Measurements from ENCODE around the gene FAM72D.
"Not testable (repeated sequence)": the region's sequence is repeated elsewhere in the genome, so short reads cannot be mapped to it uniquely, and the experiment has no call there.

Gene FAM72D

DNA sequence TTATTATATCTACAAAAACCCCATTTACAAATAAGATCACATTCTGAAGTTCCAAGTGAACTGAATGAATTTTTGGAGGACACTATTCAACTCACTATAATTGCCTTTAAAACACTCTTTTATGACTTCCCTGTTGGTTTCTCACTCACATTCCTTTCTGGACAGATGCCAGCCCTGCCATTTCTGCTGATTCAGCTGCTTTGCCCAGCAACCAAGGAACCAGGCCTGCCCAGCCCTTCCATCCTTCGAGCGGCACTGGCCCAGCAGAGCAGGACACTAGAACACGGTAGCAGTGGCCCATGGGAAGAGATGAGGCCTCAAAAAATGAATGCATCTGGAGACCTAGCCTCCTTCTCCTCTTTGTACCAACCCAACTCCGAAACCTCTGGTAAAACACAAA, 50.5 kb downstream of the FAM72D start:
- DNase-seq (ENCODE audit: low read depth) = not testable (repeated sequence)

DNA sequence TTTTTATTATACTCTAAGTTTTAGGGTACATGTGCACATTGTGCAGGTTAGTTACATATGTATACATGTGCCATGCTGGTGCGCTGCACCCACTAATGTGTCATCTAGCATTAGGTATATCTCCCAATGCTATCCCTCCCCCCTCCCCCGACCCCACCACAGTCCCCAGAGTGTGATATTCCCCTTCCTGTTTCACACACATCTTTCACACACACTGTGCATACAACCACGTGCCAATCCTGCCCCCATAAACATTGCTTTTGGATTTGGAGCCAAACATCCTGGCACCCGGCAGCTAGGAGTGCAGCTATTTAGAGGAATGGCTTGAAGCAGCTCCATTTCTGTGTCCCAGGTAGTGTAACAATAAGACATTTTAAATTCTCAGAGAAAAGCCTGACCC, 51.4 kb downstream of the FAM72D start:
- DNase-seq (ENCODE audit: low read depth) = not testable (repeated sequence)

DNA sequence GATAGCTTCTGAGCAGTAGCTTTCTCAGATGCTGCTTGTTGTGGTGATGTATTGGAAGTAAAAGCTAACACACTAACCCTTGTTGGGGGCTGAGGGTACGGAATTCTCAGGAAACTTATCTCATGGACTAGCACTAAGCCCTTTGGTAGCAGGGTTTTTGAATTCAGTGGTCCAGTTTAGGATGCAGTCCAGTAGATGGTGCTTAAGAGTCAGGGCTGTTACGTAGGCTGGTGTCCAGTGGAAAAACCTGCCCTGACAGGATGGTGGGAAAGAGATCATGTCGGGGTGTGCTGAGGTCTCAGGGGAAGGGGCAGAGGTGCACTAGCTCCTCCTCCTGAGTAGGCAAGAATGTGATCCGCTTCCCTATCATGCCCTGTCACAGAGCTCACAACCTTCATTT, 59.6 kb downstream of the FAM72D start:
- DNase-seq (ENCODE audit: low read depth) = not testable (repeated sequence)

DNA sequence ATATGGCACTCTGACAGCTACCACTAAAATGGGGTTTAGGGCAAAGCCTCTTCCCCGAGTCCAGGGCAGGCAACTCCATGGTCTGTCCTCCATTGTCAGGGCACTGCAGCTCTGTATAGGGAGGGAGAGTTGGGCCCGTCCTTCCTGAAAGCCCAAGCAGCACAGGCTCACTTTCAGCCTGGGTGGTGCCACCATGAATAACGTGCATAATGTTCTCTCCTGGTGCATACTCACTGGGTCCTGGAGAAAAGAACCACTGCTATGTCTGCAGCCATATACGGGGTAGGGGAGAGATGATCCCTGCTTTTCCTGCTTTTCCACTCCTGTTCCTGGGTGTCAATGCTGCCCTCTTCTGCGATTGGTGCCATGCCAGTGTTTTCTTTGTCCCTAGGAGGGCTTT, 60.1 kb downstream of the FAM72D start:
- not testable (repeated sequence) for DNase-seq (ENCODE audit: low read depth)

DNA sequence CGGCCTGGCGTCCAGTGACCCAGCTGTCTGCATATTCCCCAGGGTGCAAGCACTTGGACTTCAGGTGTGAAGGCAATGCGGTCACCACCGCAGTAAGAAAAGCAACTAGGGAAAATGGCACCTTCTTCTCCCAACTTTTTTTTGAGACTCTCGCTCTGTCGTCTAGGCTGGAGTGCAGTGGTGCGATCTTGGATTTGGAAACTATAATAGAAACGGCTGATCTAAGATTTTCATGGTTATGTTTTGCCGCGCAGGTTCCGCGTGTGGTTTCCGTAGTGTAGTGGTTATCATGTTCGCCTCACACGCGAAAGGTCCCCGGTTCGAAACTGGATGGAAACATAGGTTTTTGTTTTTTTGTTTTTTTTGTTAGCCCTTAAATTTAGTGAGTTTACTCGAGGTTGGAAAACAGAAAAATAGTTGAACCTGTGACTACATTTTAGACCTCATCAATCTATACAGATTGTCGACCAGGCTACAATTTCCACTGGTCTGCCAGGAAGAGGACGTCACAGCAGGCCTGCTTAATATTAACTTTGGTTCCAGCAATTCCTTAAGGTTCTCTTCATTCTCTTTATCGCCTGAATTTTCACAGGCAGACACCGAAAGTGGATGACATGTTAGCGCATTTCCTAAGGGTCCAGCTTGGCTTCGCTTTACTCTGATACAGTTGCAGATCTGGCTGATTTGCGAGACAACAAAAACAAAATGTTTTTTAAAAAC, 61.3 kb downstream of the FAM72D start:
- not testable (repeated sequence) for DNase-seq (ENCODE audit: low read depth)

DNA sequence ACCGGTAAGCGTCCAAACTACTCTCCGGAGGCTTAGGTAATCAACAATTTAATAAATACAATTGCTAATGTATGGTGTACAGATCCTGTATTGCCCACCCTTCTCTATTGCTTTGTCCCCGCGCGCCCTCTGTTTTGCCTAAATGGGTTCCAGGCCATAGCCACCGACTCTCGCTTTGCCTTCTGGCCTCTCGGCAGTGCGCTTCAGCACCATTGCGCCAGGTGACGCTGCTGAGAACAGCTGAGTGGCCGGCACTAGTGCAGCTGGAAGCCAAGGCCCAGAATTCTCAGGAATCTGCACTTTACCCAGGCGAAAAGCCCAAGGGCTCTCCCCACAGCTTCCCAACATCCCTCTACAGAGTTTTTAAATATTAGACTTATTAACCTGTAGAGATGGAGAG, 61.9 kb downstream of the FAM72D start:
- not testable (repeated sequence) for DNase-seq (ENCODE audit: low read depth)

DNA sequence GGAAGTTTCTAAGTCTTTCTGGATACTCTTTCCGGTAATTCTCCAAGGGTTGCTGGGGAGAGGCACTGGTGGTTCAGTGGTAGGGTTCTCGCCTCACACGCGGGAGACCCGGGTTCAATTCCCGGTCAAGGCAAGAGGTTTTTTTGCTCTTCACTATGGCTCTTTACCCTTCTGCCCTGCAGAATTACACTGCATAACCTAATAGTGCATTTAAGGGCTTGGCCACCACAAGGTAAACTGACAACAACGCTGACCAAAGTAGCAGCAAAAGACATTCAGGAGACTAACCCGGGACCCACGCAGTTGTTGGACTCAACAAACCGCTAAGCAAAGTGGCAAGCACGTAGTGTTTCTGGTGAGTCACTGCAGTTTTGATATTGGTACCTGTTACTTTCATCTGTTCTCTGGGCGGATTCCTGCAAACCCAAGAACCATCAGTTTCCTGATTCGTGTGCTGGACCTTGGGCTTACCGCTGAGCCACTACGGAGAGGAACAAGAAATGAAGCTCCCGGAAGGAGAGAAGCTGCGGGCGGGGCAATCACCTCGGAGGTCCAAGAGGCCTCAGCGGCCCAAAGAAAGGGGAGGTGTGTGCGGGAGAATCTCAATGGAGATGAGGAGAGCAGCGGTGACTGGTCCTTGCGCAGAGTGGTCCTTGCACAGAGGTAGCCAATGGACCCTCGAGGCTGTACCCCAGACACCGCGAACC, 65.4 kb downstream of the FAM72D start:
- DNase-seq (ENCODE audit: low read depth) = not testable (repeated sequence)

Data from activated T-helper 1 cell treated with Interleukin-2 at 50 U/mL for 16 hours (primary cell).